HepG2 (cell line): ENCODE data around the gene CCDC177. TPM values are rescaled to one million over a fixed set of nuclear protein-coding genes. Genes with fewer than 3 reads are reported as not detected.

Source experiments
- ATAC-seq: fragments of 200-7000 bp; cut with Tn5 transposase; 3 replicates; pipeline ENCODE4 v1.9.1; 2020; ENCODE audit warnings: mild to moderate bottlenecking, moderate library complexity
- BruUV-seq: library from RNA; stranded (reverse); fragments of 400-500 nt; replicated peaks from 2 replicates; lab custom pipeline; 2021; lab: Mats Ljungman, UMichigan
- CTCF ChIA-PET: fragments of 300-600 bp; formaldehyde crosslinking; extraction: SDS; loops from one replicate; lab custom pipeline; 2021; ENCODE audit warnings: low total read pairs, inconsistent platforms, low intra/inter-chr PET ratio; lab: Yijun Ruan, JAX
- POLR2A ChIA-PET: fragments of 350-600 bp; sonication (Branson Sonifier 250); formaldehyde crosslinking; loops from one replicate; lab custom pipeline; 2020; ENCODE audit warnings: antibody characterized with exemption, inconsistent platforms; lab: Yijun Ruan, JAX
- DNase-seq: peaks from one replicate; pipeline ENCODE4 v3.0.0-alpha.2; 2015; ENCODE audit warnings: low spot score
- FAIRE-seq: peaks from 3 replicates; lab custom pipeline; 2011; peaks lifted over from hg19 to GRCh38; lab: Jason Lieb, UNC
- H2AFZ ChIP-seq: one replicate; pipeline ENCODE4 v1.6.1; 2011; ENCODE audit warnings: low read length, inconsistent platforms
- H3K27ac ChIP-seq: fragments of 300-600 bp; 3 replicates; pipeline ENCODE4 v1.8.0; 2011; ENCODE audit warnings: mixed run types, mild to moderate bottlenecking, mixed read lengths, low read length, inconsistent platforms; ENCODE audit not compliant: insufficient read depth; ENCODE audit errors: extremely low read length
- H3K27me3 ChIP-seq, 2 experiments: fragments of 200-600 bp in 1 of 2; 2 replicates in 1 of 2; 3 replicates in 1 of 2; pipeline versions ENCODE4 v1.6.0 to v1.8.0; 2011; ENCODE audit warnings: low read length in 2 of 2, mild to moderate bottlenecking in 2 of 2, moderate library complexity in 2 of 2, inconsistent platforms in 1 of 2; ENCODE audit not compliant: insufficient read depth in 2 of 2, control insufficient read depth in 1 of 2
- H3K36me3 ChIP-seq, 2 experiments: fragments of 200-600 bp in 1 of 2; replicated peaks in 1 of 2; 2 replicates in 1 of 2; 3 replicates in 1 of 2; pipeline versions ENCODE4 v1.5.1 to v1.8.0; 2011; ENCODE audit warnings: low read length in 2 of 2, inconsistent platforms in 1 of 2; ENCODE audit not compliant: insufficient read depth in 2 of 2, control insufficient read depth in 1 of 2
- H3K4me1 ChIP-seq: 2 replicates; pipeline ENCODE4 v1.5.1; 2012; ENCODE audit warnings: low read length, inconsistent platforms; ENCODE audit not compliant: insufficient read depth
- H3K4me2 ChIP-seq: 2 replicates; pipeline ENCODE4 v1.6.0; 2011; ENCODE audit warnings: low read depth, low read length, inconsistent platforms
- H3K4me3 ChIP-seq, 3 experiments: fragments of 200-600 bp in 1 of 3; sonication (generic), shearing (Covaris generic) in 1 of 3; replicated peaks in 1 of 3; 2 replicates each; pipeline ENCODE4 v1.5.1; 2011 to 2016; ENCODE audit warnings: low read length in 3 of 3, inconsistent platforms in 2 of 3, low read depth in 2 of 3, mild to moderate bottlenecking in 2 of 3, control low read depth in 1 of 3, mixed read lengths in 1 of 3; ENCODE audit not compliant: insufficient read depth in 1 of 3
- H3K79me2 ChIP-seq: one replicate; pipeline ENCODE4 v1.6.1; 2011; ENCODE audit warnings: low read length, inconsistent platforms; ENCODE audit not compliant: insufficient read depth
- H3K9ac ChIP-seq: 2 replicates; pipeline ENCODE4 v1.6.0; 2011; ENCODE audit warnings: mild to moderate bottlenecking, low read depth, low read length, inconsistent platforms; ENCODE audit not compliant: insufficient read depth
- H3K9me3 ChIP-seq: 2 replicates; pipeline ENCODE4 v1.5.1; 2012; ENCODE audit warnings: mild to moderate bottlenecking, low read length
- H4K20me1 ChIP-seq: 2 replicates; pipeline ENCODE4 v1.6.0; 2011; ENCODE audit warnings: inconsistent platforms, mild to moderate bottlenecking, low read length, moderate library complexity; ENCODE audit not compliant: insufficient read depth
- ARID5B ChIP-seq: IDR thresholded peaks from 2 replicates; pipeline ENCODE4 v1.4.0; 2020; ENCODE audit warnings: mild to moderate bottlenecking, missing genetic modification reagents
- DZIP1 ChIP-seq: sonication (generic); formaldehyde crosslinking; IDR thresholded peaks from 2 replicates; pipeline ENCODE4 v1.5.0; 2020; ENCODE audit warnings: mild to moderate bottlenecking, missing genetic modification reagents
- EED ChIP-seq: sonication (generic); formaldehyde crosslinking; IDR thresholded peaks from 2 replicates; pipeline ENCODE4 v1.5.0; 2020; ENCODE audit warnings: mild to moderate bottlenecking, missing genetic modification reagents
- HOXD1 ChIP-seq: sonication (generic); formaldehyde crosslinking; IDR thresholded peaks from 2 replicates; pipeline ENCODE4 v1.5.0; 2020; ENCODE audit warnings: missing genetic modification reagents
- MEIS1 ChIP-seq: sonication (generic); formaldehyde crosslinking; IDR thresholded peaks from 2 replicates; pipeline ENCODE4 v1.9.0; 2021; ENCODE audit warnings: mild to moderate bottlenecking, missing genetic modification reagents, moderate library complexity, borderline replicate concordance
- NCOA1 ChIP-seq: sonication (generic); formaldehyde crosslinking; IDR thresholded peaks from 2 replicates; pipeline ENCODE4 v1.9.0; 2021; ENCODE audit warnings: missing genetic modification reagents
- NR2F2 ChIP-seq: IDR thresholded peaks from 2 replicates; pipeline ENCODE4 v1.6.1; 2012; ENCODE audit warnings: low read depth, inconsistent platforms, borderline replicate concordance
- SP4 ChIP-seq: sonication (generic); formaldehyde crosslinking; IDR thresholded peaks from 2 replicates; pipeline ENCODE4 v1.8.1; 2023; ENCODE audit warnings: mild to moderate bottlenecking, missing genetic modification reagents
- SRF ChIP-seq: IDR thresholded peaks from 2 replicates; pipeline ENCODE4 v1.6.1; 2011; ENCODE audit warnings: mild to moderate bottlenecking, low read depth, low read length, moderate library complexity
- ZNF552 ChIP-seq: sonication (generic); formaldehyde crosslinking; IDR thresholded peaks from 2 replicates; pipeline ENCODE4 v1.9.0; 2022; ENCODE audit warnings: missing genetic modification reagents, mild to moderate bottlenecking, borderline replicate concordance
- WGBS: methylation state at CpG from one replicate; pipeline ENCODE4 v1.1.6; 2017; ENCODE audit warnings: low lambda C conversion rate; 5-methylcytosine and 5-hydroxymethylcytosine counted together
- in situ Hi-C: cut with HindIII; loops from 2 replicates; pipeline ENCODE4 v1.10.0; 2017; ENCODE audit warnings: low pct_unique_long_range_greater_than_20kb; ENCODE audit not compliant: extremely low pct_ligation_motif_present
- intact Hi-C: fragments of 100-400 bp; cut with micrococcal nuclease; formaldehyde crosslinking; loops from one replicate; pipeline ENCODE4 v1.10.0; 2022; ENCODE audit not compliant: unreplicated experiment
- polyA plus RNA-seq, 8 experiments: library from polyadenylated mRNA; depleted of rRNA in 3 of 8; stranded (reverse) in 7 of 8; unstranded in 1 of 8; fragments of >200 nt; fragmentation: Illumina TruSeq in 4 of 8; extraction: Trizol in 4 of 8; gene quantifications; 2 replicates each; pipeline versions ENCODE4 v1.2.1 to v1.2.3, GENCODE V29; 2011 to 2016; ENCODE audit warnings: low read depth in 4 of 8, missing spikeins in 1 of 8, mixed read lengths in 1 of 8; ENCODE audit not compliant: insufficient read depth in 1 of 8
- total RNA-seq, 5 experiments: library from RNA; depleted of rRNA; stranded (reverse); fragments of >200 nt; fragmentation: Illumina TruSeq; extraction: Trizol; gene quantifications; 2 replicates each; pipeline ENCODE4 v1.2.3, GENCODE V29; 2016; ENCODE audit warnings: low read depth in 1 of 5
- TF ChIP-seq, protein P1 (sequence below): sonication (generic); formaldehyde crosslinking; IDR thresholded peaks from 2 replicates; pipeline ENCODE4 v1.9.0; 2021; ENCODE audit warnings: mild to moderate bottlenecking, missing genetic modification reagents

Gene CCDC177
- total and polyA plus RNA-seq, 2 of the 13 experiments (the other 11 are each of a cell fraction or from before 2014, with no cell fraction given): not detected

DNA sequence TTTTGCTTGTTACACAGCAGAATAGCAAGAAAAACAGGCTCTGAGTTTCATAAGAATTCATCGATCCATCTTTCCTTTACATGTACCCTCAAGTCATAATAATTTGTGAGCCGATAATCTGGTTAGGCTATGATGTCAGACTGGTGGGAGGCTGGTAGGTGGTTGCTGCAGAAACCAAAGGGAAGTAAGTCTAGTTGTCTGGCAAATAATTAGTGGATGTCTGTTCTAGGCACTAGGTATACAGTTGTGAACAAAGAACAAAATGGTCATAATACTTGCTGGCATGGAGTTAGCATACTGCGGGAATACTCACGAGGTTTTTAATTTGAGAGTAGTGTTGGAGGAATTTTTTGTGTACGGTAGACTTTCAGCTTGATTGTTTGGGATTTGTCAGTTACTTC, 45.5 kb upstream of the CCDC177 start (continued):
- TF ChIP-seq, protein P1, sequence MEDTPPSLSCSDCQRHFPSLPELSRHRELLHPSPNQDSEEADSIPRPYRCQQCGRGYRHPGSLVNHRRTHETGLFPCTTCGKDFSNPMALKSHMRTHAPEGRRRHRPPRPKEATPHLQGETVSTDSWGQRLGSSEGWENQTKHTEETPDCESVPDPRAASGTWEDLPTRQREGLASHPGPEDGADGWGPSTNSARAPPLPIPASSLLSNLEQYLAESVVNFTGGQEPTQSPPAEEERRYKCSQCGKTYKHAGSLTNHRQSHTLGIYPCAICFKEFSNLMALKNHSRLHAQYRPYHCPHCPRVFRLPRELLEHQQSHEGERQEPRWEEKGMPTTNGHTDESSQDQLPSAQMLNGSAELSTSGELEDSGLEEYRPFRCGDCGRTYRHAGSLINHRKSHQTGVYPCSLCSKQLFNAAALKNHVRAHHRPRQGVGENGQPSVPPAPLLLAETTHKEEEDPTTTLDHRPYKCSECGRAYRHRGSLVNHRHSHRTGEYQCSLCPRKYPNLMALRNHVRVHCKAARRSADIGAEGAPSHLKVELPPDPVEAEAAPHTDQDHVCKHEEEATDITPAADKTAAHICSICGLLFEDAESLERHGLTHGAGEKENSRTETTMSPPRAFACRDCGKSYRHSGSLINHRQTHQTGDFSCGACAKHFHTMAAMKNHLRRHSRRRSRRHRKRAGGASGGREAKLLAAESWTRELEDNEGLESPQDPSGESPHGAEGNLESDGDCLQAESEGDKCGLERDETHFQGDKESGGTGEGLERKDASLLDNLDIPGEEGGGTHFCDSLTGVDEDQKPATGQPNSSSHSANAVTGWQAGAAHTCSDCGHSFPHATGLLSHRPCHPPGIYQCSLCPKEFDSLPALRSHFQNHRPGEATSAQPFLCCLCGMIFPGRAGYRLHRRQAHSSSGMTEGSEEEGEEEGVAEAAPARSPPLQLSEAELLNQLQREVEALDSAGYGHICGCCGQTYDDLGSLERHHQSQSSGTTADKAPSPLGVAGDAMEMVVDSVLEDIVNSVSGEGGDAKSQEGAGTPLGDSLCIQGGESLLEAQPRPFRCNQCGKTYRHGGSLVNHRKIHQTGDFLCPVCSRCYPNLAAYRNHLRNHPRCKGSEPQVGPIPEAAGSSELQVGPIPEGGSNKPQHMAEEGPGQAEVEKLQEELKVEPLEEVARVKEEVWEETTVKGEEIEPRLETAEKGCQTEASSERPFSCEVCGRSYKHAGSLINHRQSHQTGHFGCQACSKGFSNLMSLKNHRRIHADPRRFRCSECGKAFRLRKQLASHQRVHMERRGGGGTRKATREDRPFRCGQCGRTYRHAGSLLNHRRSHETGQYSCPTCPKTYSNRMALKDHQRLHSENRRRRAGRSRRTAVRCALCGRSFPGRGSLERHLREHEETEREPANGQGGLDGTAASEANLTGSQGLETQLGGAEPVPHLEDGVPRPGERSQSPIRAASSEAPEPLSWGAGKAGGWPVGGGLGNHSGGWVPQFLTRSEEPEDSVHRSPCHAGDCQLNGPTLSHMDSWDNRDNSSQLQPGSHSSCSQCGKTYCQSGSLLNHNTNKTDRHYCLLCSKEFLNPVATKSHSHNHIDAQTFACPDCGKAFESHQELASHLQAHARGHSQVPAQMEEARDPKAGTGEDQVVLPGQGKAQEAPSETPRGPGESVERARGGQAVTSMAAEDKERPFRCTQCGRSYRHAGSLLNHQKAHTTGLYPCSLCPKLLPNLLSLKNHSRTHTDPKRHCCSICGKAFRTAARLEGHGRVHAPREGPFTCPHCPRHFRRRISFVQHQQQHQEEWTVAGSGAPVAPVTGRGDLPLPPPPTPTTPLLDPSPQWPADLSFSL (CRISPR knock-in tag): no peak

DNA sequence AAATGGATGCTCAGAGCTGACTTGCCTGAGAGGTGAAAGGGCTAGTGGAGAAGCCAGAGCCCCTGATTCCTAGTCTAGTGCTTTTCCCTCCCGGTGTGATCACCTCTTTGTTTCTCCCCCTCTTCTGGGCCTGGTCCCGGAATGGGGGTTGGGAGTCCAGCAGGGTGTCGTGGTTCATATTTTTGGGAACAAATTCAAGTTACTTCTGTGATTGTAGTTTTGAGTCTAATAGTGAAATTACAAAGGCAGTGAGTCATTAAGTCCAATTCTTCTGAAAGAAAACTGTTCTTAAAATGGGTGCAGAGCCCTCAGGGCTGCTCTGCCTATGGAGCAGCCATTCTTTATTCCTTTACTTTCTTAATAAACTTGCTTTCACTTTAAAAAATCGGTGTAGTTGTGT, 44.3 kb upstream of the CCDC177 start:
- H3K36me3 ChIP-seq: no peaks in the 10 kb centered on the region; a peak in 1 of 5 replicates
- ChIA-PET POLR2A (no interaction called here), CTCF (no interaction called here)
- no peak overlapping the region for H3K4me3 ChIP-seq
- no peak for DNase-seq
- in situ Hi-C loops: no loop called here
- H3K79me2 ChIP-seq: peaks cover 35% of the 10 kb centered on the region
- H3K27ac ChIP-seq: no peak overlapping the region
- no peaks in the 10 kb centered on the region for H3K27me3 ChIP-seq
- no peak for ATAC-seq
- WGBS: 83% methylated on average over 4 of the region's 4 CpGs
- intact Hi-C loops: no loop called here
- no peak overlapping the region for H3K4me2 ChIP-seq
- H3K9me3 ChIP-seq: no peaks in the 10 kb centered on the region
- H3K4me1 ChIP-seq: peaks cover 39% of the 10 kb centered on the region
- H3K9ac ChIP-seq: no peak overlapping the region
- H2AFZ ChIP-seq: no peak overlapping the region
- no peak for FAIRE-seq
- BruUV-seq: no TSS peak
- H4K20me1 ChIP-seq: no peaks in the 10 kb centered on the region
- no peak for TF ChIP-seq NR2F2
- no peak for TF ChIP-seq SRF
- TF ChIP-seq EED (CRISPR knock-in tag): no peak
- no peak for TF ChIP-seq NCOA1 (CRISPR knock-in tag)
- TF ChIP-seq DZIP1 (CRISPR knock-in tag): no peak
- TF ChIP-seq SP4 (CRISPR knock-in tag): no peak
- no peak for TF ChIP-seq ARID5B
- no peak for TF ChIP-seq ZNF552 (CRISPR knock-in tag)
- TF ChIP-seq MEIS1 (CRISPR knock-in tag): no peak
- no peak for TF ChIP-seq HOXD1
